Measurements from ENCODE around the gene HACL1. TPM values are rescaled to one million over a fixed set of nuclear protein-coding genes. Genes with fewer than 3 reads are reported as not detected.
A peak's percentile ranks its signal among the peaks of the same experiment; 100 is the strongest.
"Not testable (repeated sequence)": the region's sequence is repeated elsewhere in the genome, so short reads cannot be mapped to it uniquely, and the experiment has no call there.

Gene HACL1
- total RNA-seq, 1 donor from 2014 or later: 18.3 TPM

DNA sequence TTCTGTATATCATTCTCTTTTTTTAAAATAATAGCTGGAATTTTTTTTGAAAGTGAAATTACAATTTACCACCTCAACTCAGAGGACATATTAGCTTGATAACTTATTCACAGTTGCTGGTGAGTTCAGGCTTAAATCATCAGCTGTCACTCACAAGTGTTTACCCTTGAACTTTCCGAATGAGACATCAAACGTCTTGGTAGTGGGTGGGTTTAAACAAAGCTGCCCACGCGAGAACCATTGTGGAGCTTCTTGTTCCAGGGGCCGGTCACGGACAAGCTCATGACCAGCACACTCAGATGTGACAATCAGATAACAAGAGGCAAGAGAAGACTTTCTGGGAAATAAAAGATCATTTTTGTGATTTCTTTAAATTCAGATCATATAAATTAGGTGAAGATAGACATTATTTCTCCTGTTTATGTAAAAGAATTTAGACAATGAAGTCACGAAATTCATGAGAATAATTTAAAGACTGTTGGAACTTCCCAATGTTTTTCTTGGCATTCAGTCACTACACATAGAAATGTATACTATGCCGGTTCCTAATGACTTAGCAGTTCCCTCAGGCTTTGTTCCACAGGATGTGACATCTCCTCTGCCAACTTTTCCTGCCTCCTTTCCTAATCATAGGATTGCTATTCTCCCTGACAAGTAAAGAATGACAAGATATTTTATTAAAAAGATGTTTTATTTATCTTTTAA is 29.4 kb upstream of the HACL1 start:
- peak; percentile 62 for DNase-seq (ENCODE audit: low spot score)

DNA sequence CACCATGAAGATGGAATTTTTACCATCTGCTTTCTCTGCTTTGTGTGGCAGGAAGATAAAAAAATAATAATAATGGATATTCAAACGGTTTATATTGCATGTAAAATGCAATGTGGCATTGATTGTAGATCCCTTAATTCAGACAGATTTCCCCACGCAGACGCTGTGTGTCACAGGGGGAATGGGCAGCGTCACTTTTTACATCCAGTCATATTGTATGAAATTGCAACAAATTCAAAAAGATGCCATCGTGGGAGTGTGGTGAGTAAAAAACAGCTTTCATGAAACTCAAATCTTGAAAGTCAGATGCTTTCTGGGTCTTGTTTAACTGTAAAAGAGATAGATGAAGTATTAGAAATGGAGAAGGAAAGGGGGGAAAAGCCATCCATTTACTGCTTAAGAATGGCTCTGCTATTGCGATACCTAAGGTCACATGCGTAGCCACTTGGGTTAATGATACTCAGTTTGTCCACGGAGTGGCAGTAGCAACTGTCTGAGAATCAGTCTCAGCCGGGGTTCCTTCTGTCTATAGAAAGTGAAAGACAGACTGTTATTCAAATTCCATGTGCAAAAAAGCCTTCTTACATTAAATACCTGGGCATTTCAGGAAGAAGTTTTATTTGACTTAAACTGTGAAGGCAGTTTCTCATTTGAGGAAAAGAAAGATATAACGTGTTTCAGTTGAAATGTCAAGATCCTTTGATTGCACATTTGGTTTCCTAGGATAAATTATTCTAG is 28.7 kb upstream of the HACL1 start:
- DNase-seq (ENCODE audit: low spot score): peak; percentile 84

DNA sequence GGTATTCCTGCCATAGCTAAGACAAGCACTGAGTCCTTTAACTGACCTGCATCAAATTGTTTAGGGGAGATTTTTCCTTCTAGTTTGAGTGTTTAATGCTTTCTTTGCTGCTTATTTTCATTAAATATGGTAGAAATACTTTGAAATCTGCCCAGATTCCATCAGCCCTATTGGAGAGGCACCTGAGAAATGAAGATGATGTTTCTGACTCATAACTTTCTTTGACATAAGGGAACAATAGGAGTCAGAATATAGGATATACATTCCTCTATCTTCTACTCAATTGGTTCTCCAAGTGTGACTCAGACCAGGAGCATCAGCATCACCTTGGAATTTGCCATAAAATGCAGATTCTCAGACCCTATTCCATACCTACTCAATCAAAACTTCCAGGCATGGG is 27.6 kb upstream of the HACL1 start:
- DNase-seq (ENCODE audit: low spot score): no peak

DNA sequence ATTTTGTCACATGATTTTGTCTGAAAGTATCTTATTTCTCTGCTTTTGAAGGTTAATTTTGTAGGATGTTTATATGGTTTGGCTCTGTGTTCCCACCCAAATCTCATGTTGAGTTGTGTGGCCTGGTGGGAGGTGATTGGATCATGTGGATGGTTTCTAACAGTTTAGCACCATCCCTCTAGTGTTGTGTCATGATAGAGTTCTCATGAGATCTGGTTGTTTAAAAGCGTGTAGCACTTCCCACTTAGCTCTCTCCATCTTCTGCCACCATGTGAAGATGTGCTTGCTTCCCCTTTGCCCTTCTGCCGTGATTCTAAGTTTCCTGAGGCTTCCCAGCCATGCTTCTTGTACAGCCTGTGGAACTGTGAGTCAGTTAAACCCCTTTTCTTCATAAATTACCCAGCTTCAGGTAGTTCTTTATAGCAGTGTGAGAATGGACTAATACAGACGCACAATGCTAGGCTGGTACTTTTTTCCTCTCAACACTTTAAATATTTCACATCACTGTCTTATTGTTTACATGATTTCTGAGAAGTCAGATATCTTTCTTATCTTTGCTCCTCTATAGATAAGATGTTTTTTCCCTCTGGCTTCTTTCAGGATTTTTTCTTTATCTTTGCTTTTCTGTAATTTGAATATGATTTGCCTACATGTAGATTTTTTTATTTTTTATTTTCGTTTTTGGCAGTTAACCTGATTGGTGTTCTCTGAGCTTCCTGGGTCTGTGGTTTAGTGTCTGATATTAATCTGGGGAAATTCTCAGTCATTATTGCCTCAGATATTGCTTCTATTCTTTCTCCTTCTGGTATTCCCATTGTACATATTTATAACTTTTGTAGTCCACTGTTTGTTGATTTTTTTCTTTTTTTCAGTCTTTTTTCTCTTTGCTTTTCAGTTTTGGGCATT is 22.4 kb upstream of the HACL1 start:
- DNase-seq (ENCODE audit: low spot score): no peak

DNA sequence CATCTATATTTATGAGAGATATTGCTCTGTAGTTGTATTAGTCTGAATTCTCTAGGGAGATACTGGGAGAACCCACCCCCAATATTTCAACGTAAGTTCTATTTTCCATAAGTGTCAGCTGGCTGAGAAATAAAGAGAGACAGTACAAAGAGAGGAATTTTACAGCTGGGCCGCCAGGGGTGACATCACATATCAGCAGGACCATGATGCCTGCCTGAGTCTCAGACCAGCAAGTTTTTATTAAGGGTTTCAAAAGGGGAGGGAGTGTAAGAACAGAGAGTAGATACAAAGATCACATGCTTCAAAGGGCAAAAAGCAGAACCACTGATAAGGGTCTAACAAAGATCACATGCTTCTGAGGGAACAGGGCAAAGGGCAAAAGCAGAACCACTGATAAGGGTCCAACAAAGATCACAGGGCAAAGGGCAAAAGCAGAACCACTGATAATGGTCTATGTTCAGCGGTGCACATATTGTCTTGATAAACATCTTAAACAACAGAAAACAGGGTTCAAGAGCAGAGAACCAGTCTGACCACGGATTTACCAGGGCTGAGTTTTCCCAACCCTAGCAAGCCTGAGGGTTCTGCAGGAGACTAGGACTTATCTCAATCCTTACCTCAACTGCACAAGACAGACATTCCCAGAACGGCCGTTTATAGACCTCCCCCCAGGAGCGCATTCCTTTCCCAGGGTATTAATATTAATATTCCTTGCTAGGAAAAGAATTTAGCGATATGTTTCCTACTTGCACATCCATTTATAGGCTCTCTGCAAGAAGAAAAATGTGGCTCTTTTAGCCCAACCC is 18.5 kb upstream of the HACL1 start:
- not testable (repeated sequence) for DNase-seq (ENCODE audit: low spot score)

DNA sequence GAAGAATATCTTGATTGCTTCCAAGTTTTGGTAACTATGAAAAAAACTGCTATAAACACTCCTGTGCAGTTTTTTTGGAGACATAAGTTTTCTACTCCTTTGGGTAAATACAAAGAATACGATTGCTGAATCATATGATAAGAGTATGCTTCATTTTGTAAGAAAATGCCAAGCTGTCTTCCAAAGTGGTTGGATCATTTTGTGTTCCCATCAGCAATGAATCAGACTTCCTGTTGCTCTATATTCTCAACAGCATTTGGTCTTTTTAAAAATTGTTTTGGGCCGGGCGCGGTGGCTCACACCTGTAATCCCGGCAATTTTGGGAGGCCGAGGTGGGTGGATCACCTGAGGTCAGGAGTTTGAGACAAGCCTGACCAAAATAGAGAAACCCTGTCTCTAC is 14.7 kb upstream of the HACL1 start:
- DNase-seq (ENCODE audit: low spot score): no peak

DNA sequence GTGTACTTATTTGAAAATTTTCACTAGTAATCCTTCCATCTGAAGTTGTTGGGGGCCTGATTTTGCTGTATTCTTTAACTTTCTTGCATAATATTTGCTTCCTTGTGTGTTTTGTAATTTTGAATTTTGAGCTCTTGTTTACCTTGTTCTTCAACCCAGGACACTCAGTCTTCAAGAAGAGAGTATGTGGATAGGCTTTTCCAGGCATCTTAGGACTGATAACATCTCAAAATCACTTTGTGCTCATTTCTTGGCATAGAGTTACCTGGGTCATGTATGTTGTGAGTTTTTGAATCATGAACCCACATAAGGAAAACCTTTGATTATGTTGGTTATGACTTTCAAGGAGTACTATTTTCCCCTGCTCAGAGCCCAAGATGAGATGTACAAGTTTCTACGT is 13.6 kb upstream of the HACL1 start:
- DNase-seq (ENCODE audit: low spot score): no peak

DNA sequence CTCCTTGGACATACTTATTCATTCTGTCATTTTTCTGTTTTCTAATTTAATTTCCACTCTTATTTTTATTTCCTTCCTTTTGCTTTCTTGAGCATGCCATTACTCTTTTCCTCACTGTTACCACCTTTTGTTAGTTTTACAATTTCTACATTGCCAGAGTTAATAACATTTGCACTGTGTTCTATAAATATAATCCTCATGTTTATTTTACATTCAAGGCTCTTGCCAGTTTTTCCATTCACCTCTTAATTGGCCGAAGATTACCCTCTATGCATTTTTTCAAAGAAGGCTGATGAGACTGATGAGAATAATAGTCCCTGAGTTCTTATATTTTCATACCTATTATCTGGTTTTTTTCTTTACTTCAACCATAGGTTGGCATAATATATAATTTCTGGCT is 10.6 kb upstream of the HACL1 start:
- DNase-seq (ENCODE audit: low spot score): no peak

DNA sequence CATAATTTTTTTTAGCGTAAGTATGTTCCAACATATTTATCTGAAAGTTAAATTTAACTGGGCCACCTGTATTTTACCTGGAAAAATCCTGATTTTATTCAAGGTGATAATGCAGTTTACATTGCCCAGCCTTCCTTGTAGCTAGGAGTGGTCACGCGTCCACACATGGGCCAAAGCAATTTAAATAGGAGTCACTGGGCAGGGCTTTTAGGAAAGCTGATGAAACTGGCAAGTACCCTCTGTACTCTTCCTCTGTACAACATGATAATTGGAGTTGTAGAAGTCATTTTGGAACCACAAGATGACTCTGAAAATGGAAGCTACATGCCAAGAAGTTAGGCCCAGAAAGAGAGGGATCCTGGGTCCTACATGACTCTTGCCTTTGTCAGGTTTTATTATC is 9.6 kb upstream of the HACL1 start:
- DNase-seq (ENCODE audit: low spot score): no peak

DNA sequence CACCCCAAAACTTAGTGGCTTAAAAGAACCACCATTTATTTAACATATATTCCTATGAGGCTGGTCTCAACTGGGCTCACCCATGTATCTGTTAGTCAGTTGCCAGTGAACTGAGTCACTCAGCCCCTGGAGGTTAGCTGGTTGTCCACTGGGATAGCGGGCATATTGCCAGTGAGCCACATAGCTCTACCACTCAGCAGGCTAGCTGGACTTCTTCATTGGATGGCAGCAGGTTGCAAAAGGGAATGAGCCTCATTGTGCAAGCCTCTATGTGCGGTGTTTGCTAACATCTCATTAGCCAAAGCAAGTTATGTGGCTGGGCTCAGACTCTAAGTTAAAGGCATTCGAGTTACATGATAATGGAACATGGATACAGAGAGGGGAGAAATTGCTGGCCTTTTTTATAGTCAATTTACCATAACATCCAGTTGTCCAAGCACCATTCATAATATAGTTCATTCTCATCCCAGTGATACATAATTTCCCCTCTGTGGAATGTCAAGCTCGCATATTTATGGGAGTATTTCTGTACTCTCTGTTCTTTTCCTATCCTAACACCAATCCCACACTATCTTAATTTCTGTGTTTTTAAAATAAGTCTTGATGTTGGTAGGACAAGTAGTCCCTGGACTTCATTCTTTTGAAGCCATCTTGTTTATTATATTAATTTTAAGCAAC is 8.9 kb upstream of the HACL1 start:
- no peak for DNase-seq (ENCODE audit: low spot score)

DNA sequence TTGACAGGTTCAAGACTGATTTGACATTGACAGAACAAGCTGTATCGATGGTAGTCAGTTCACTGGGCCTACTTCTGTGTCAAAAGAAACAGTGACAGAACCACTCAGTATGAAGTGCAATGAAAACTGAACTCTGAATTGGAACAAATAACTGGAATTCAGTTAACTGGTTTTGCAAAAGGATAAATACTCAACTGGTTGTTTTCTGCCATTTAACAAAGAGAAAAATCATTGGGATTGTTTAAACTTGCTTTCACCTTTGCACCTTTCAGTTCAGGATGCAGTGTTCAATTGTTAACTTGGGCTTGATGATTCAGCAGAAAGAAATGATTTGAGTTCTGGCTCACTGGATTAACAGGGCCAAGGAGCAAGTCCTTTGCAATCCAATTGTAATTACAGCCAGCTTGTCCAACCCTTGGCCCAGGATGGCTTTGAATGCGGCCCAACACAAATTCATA is 5.1 kb upstream of the HACL1 start:
- no peak for DNase-seq (ENCODE audit: low spot score)

DNA sequence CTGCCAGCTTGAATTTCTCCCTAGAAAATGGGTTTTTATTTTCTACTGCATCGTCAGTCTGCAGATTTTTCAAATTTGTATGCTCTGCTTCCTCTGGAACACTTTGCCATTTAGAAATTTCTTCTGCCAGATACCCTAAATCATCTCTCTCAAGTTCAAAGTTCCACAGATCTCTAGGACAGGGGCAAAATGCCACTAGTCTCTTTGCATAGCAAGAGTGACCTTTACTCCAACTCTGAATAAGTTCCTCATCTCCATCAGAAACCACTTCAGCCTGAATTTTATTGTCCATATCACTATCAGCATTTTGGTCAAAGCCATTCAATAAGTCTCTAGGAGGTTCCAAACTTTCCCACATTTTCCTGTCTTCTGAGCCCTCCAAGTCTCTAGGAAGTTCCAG is 3.2 kb upstream of the HACL1 start:
- not testable (repeated sequence) for DNase-seq (ENCODE audit: low spot score)

DNA sequence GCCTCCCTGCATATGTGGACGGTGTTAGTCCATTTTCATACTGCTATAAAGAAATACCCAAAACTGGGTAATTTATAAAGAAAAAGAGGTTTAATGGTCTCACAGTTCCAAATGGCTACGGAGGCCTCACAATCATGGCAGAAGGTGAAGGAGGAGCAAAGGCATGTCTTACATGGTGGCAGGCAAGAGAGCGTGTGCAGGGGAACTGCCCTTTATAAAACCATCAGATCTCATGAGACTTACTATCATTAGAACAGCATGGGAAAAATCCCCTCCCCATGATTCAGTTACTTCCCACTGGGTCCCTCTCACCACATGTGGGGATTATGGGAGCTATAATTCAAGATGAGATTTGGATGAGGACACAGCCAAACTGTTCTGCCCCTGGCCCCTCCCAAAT is 1.4 kb upstream of the HACL1 start:
- not testable (repeated sequence) for DNase-seq (ENCODE audit: low spot score)

DNA sequence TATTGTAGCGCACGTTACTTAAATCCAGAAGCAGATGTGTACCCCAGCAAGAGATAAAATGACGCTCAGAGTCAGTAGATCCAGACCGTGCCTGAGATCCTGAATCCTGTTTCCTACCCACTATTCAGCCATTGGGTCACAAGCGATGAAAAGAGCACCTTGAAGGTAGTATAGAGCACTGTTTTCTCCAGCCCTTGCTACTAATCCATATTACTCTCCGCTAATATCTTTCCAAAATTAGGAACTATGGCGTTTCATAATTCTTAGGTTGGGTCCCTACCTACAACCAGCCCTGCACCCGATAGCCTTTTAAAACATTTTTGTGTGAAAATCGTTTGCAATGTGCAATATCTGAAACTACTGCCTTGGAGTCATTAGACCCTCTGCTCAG is 772 bp upstream of the HACL1 start:
- DNase-seq (ENCODE audit: low spot score): no peak

DNA sequence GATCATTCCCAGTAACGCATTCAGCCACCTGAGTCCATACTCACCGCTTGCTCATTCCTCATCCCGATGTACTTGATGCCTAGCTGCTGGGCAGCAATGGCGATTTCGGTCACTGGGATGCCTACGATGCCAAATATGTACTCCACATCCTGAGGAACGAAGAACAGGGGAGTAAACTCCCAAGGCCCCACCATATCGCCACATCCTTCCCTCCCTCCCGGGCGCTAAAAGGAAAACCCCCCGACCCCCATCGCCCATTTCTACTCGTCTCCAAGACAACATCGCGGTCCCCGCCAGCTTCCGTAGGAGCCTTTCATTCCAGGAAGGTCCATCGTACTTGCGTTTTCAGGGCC is 347 bp downstream of the HACL1 start:
- DNase-seq (ENCODE audit: low spot score): no peak

DNA sequence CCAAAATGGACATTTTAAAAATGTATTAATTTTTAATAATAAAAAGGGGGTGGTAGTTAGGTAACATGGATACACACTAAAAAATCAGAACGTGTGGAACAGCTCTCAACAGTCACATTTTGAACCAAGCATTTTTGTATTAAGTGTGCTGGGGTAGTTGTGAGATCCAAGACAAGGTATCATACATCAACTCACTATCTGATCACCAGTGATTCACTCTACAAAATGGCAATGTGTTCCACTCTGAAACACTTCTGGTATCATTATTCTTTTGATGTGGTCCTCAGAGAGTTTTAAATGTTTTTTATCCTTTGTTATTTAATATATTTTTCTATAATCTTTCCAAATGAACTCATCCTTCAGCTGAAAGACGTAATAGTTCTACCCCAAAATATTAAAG is 5.4 kb downstream of the HACL1 start:
- DNase-seq (ENCODE audit: low spot score): no peak

DNA sequence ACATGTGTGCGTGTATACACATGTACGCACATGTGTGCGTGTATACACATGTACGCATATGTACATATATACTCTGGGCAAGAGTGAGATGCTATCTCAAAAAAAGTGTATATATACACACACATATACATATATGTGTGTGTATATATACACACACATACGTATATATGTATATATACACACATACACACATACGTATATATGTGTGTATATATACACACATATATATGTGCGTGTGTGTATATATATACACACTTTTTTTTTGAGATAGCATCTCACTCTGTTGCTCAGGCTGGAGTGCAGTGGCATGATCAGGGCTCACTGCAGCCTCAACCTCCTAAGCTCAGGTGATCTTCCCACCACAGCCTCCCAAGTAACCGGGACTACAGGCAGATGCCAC is 8.4 kb downstream of the HACL1 start:
- DNase-seq (ENCODE audit: low spot score): no peak

DNA sequence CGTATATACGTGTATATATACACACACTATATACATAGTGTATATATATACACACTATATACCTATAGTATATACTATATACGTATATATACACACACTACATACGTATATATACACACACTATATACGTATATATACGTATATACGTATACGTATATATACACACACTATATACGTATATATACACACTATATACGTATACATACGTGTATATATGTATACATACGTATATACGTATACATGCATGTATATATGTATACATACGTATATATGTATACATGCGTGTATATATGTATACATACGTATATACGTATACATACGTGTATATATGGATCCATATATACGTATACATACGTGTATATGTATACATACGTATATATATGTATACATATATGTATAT is 9.4 kb downstream of the HACL1 start:
- no peak for DNase-seq (ENCODE audit: low spot score)

DNA sequence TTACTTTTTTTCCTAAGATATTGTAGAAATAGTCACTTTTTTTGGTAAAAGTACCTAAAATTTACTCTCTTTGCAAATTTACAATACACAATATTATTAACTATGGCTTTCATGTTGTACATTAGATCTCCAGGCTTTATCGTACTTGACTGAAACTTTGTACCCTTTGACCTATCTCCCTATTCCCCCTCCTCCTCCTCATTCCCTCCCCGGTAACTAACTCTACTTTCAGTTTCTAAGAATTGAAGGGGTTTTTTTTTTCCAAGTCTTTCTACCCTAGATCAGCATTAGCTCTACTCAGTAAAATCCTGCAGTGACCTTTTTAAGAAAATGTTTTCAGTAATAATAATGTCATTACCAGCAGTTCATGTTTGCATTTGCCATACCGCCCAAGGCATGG is 10.1 kb downstream of the HACL1 start:
- DNase-seq (ENCODE audit: low spot score): no peak

DNA sequence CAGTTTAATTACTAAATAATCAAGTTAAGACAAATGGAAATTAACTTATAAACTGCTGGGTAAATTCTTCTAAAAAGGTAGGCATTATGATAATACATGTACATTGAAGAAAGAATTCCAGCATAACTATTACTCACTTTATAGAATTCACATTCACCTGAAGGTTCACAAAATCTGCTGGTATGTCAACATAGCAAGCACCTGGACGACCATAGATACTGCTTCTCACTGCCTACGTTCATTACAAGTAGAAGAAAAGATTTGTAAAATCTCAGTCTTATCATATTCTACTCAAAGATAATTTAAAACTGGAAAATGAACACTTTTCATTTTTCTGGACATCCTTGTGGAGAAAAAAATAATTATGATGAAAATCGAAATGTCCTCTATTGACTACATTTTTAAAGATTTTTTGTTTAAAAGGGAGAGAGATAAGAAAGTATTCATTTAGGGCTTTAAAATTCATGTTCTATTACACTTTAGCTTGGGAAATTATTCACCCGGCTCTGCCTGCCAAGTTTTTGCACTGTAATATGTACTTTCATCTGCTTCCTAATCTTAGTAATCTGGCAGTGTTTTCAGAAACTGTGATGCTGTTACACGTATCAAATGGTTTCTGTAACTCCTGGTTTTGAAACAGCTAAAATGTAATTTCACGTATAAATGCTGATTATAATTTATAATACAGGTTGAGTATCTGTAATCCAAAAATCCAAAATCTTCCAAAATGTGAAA is 16.1 kb downstream of the HACL1 start:
- peak; percentile 74 for DNase-seq (ENCODE audit: low spot score)
